ENCODE data around the gene RASSF9.

- no peak for TF ChIP-seq POLR2A (IDR thresholded peaks at IDR 0.05)
- TF ChIP-seq CTCF (IDR thresholded peaks at IDR 0.05): no peak
Measured at GRCh38 chr12:85798122-85798521, 38.1 kb downstream of the RASSF9 start.
